HG03565 (cell line): Measurements from ENCODE around the gene GSTA3.
"Not testable (repeated sequence)": the region's sequence is repeated elsewhere in the genome, so short reads cannot be mapped to it uniquely, and the experiment has no call there.

Source experiments
- ATAC-seq: cut with Tn5 transposase; IDR thresholded peaks from one replicate; pipeline ENCODE4 v1.9.1; 2021; ENCODE audit warnings: mild to moderate bottlenecking, moderate library complexity; ENCODE audit not compliant: unreplicated experiment

The GSTA3 gene

DNA sequence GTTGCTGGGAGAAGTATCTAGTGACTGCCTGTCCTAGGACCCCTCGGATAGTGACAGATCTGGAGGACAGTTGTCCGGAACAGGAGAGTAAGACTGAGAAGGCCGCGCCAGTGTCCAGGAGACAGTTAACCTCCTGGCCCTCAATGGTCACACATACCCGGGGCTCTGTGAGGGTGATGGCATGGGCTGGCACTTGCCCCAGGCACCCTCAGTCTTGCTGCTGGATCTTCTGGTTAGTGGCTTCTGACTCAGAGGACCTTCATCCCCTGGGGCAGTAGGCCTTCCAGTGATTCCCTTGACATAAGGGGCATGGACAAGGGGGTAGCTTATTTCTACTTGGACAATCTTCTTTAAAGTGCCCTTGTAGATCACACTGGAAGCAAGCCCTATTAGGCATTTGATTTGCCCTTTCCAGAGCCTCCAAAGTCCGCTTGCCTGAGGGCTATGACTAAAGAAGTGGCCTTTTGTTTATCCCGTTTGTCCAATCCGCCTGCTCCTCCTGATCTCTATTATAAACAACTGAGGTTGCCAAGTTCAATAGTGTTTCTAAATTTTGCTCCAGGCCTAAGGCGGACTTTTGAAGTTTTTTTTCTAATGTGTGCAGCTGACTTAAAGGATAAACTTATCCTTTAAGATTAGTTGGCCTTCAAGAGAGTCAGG, 8.7 kb upstream of the GSTA3 start:
- ATAC-seq = not testable (repeated sequence)

DNA sequence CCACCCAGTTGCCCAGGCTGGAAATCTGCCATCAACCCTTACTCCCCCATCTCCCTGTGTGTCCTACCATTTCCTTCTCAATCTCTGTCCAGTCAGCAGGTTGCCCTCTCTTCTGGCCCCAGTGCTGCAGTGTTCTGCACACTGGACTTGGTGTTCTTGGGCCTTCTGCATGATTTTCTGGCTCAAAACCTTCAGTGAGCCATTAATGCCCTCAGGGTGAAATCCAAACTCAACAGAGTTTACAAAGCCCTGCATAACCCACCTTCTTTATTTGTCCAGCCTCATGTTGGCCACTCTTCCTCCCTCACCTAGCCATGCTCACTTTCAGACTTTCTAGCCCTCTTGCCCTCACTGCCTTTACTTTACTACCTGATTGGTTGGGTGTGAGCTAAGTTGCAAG, 5.0 kb upstream of the GSTA3 start:
- no peak for ATAC-seq

DNA sequence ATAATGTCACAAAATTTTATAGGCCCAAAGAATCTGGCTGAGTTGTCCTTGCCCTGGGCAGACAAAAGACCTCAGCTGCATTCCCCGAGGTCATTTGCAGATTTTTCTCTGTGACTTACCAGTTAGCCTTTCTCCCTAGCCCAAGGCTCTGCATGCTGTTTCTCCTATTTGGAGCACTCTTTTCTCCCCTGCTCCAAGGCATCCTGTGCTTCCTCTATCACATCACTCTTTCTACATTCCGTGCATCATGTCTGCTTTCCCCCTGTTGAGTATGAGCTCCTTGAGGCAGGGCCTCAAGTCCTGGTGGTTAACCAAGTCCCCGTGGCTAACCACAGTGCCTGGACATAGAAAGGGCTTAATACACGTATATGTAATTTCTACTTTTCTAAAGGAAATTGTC, 593 bp upstream of the GSTA3 start:
- ATAC-seq = no peak

DNA sequence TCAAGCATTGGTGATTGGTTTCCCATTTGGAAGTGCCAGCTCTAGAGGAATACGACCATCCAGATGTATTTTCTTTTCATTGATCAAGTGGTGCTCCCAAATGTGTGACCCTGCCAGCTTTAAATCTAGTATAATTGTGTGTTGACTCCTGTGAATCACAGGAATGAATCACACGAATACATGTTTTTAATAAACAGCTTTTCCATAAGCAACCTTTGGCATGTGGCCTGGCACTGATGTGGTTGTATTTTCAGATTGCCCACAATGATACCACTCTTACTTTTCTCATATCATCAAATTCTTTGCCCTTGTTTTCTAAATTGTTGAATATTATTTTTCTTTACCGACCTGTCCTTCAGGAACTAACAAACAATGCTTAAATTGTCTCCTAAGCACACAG, 367 bp downstream of the GSTA3 start:
- no peak for ATAC-seq

DNA sequence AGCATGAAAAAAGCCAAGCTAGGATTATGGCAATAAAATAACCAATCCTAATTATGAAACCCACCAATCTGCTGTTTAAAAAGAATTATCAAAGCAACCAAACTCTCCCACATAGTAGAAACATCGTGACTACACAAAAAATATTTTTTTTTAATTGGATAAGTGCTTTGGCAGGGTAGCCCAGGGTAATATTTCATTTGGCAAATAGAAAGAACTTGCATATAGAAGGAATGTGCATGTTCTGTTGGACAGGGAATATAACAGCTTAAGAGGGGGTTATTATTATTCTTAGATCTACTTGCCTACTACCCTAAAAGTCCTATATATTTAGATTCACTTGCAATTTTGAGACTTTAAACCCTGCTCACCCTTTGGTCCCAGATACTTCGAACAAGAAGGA, 972 bp downstream of the GSTA3 start:
- ATAC-seq = no peak

DNA sequence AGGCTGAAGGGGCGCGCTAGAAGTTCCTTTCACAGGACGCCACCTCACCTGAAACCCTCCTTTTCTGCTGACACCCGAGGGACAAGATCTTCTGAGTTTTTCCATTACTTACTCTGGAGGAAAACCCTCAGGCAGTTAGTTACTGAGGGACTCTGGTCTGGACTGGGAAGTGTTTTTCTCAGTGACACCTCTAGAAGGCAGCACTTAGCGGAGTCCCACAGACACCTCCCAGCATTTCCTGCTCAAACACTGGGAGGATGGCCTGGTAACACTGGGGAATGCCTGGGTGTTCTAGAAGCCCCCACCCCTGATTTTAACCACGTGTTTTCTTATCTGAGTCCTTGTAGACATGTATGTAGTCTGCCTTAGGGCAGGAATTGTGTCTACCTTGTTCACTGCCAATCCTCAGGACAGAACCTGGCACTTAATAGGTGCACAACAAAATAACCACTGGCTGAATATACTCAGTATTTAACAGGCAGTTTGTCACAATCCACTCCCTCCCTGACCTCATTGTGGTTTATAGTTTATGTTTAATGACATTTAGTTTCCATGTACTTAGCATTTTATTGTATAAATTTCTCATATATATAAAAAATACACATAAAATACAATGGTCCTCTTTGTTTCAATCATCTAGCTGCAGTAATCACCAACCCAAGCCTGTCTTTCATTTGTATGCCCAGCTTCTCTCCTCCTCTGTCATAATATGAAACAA, 4.8 kb downstream of the GSTA3 start:
- no peak for ATAC-seq

DNA sequence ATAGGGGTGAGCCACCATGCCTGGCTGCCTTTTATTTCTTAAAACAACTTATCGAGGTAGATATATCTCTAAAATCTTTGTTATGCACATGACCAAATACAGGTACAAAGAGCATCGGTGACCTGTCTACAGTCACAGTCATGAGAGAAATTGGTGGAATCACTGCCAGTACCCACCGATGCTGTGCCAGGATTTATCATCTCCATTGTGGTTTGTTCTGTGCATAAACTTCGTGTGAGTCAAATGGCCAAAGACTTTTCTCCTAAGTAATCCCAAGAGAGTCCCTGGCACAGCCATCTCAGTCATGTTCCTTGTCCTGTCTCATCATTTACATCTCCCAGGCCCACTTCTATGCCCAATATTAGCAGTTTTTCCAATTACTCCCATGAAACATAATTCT, 9.0 kb downstream of the GSTA3 start:
- ATAC-seq = no peak

DNA sequence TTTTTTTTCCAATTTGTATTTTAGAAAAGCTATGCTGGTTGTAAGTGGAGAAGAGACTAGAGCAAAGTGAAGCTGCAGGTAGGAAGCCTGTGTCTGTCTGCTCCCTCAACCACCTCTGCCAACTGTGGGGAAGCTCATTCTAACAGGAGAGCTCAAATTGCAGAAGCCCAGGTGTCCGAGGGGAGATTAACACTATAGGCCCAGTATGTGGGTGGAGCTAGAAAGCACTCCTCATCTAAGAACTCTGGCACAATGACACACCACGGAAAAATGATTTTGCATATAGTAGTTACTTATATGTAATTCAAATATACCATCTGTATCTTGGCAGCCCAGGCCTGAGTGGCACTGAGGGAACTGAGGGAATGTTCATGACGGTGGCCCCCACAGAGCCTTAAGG, 13.7 kb downstream of the GSTA3 start:
- not testable (repeated sequence) for ATAC-seq

DNA sequence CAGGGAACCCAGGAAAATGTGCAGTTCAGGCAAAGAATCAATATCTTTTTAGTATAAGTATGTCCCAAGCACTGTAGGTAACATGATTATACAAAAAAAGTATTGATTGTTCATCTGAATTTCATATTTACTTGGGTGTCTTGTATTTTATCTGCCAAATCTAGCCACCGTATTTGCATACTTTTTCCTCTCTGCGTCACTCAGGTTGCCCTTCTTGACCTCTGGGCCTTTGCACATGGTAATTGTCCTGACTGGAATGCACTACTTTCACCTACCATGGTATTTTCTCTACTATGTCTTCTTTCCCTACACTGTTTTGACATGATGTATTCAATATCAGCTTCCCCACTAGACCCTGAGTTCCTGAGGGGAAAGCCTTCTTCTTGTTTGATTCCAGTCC, 15.2 kb downstream of the GSTA3 start:
- no peak for ATAC-seq

DNA sequence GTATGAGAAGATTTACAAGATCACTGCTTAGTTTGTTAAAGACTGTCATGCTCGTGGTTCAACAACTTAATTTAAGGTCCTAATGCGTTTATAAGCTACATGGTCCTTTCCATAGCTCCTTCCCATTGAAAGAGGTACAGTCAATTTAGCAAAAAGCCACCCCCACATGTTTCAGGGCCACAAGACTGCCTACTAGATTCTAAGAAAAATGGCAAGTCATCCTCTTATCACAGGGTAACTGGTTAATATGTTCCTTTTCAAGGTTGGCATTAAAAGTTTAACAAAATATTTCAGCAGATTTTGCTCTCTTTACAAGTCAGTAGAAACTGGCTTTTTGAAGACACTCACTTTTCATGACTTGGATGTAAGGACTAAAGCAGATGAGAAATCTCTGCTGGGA, 15.7 kb downstream of the GSTA3 start:
- no peak for ATAC-seq

DNA sequence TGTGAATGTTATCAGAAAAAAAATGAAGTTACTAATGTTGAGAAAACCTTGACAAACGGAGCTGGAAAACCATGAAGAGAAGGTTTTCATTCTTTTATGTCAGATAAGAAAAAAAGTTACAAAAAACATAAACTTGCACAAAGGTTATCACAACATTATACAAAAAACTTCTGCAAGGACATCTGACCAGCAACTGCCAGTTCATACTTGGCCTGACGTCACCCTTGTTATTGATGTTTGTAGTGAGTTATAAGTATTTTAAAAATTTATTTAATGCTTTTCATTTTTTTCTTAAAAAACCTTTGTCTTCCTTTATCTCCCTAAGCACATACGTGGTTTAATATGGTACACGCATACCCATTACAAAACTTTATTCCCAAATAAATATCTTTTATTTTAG, 16.3 kb downstream of the GSTA3 start:
- ATAC-seq = no peak

DNA sequence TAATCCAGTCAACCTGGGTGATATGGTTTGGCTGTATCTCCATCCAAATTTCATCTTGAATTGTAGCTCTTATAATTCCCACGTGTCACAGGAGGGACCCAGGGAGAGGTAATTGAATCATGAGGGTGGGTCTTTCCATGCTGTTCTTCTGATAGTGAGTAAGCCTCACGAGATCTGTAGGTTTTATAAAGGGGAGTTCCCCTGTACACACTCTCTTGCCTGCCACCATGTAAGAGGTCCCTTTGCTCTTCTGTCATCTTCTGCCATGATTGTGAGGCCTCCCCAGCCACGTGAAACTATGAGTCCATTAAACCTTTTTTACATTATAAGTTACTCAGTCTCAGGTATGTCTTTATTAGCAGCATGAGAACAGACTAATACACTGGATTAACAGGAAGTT, 19.5 kb downstream of the GSTA3 start:
- no peak for ATAC-seq

DNA sequence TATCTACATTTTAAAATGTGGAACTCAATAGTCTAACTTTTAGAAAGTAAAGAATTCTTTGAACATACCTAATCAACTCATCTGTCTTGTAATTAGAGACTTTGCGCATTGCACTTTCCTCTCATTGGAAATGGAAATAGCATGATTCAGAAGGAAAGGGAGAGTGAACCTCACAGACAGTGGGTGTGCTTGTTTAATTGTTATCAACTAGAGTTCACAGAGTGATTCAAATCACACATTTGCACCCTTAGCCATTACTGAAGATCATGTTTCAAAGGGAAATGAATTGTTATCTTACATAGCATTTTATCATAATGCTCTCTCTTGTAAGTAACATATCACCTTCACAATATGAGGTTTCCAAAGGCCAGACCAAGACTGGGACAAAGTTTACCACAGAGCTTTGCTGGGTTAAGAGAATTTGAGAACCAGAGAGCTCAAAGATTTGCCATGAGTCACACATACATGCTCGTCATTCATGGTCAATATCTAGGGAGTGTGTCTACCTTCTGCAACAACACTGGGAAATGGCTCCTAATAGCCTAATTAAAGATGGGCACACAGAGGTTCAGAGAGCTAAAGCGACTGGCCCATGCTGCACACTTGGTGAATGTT, 21.5 kb downstream of the GSTA3 start:
- no peak for ATAC-seq

DNA sequence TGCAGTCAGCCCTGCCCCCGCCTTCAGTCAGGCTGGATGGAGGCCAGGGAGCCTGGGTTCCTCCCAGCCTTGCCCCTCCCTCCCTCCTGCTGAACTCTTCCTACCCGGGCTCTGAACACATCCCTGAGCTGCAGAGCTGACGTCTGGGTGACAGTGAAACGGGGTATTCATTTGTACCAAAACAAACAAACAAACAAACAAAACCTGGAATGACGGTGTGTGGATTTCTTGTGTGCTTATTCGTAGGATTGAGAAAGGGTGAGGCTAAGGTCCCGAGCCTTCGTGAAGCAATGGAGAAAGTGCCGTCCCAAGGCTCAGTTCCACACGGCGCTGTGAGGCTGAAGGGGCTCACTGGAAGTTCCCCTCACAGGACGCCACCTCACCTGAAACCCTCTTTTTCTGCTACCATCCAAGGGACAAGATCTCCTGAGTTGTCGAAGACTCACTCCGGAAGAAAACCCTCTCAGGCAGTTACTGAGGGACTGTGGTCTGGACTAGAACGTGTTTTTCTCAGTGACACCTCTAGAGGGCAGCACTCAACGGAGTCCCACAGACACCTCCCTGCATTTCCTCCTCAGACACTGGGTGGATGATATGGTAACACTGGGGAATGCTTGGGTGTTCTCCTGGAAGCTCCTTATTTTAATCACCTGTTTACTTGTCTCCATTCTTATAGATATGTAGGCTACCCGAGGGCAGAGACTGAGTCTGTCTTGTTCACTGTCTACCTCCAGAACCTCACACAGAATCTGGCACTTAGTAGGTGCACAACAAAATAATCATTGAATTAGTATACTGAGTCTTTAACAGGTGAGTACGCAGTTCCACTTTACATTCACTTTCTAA, 27.3 kb downstream of the GSTA3 start:
- ATAC-seq = peak; percentile 99

DNA sequence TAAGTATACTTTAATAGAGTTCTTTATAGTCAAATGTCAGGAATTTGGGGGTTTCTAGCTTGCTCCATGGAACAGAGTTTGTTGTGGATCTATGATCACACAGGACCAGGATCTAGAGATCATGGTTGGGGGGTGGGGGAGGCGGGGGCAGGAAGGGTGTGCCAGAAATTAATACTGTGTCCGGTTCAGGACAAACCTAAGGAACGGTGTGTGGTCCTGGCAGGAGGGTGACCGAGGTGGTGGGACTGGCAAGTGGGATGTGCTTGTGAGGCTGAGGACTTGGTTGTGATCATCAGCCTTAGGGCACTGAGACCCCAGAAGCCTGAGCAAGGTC, 27.9 kb downstream of the GSTA3 start:
- ATAC-seq = no peak

DNA sequence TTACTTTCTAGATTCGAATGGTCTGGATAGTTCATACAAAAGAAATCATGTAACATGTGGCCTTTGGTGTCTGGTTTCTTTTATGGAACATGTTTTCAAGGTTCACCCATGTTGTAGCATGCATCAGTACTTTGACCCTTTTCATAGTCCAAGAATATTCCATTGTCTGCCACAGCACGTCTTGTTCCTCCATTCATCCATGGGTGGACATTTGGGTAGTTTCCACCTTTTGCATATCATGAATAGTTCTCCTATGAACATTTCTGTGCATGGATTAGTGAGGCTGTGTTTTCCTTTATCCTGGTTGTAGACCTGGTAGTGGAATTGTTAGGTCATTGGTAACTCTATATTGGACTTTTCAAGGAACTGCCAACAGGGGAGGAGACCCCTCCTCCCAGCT, 31.7 kb downstream of the GSTA3 start:
- no peak for ATAC-seq

DNA sequence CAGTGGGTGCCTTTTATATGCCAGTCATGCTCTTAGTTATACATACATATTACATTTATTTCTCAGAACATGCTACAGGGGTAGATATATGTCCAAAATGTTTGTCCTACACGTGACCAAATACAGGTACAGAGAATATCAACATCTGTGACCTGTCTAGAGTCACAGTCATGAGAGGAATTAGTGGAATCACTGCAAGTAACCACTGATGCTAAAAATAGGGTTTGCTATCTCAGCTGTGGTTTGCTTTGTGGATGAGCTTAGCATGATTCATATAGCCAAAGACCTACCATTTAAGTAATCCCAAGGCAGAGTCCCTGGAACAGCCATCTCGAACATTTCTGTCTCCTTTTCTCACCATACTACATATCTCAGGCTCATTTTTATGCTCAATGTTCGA, 32.3 kb downstream of the GSTA3 start:
- ATAC-seq = no peak

DNA sequence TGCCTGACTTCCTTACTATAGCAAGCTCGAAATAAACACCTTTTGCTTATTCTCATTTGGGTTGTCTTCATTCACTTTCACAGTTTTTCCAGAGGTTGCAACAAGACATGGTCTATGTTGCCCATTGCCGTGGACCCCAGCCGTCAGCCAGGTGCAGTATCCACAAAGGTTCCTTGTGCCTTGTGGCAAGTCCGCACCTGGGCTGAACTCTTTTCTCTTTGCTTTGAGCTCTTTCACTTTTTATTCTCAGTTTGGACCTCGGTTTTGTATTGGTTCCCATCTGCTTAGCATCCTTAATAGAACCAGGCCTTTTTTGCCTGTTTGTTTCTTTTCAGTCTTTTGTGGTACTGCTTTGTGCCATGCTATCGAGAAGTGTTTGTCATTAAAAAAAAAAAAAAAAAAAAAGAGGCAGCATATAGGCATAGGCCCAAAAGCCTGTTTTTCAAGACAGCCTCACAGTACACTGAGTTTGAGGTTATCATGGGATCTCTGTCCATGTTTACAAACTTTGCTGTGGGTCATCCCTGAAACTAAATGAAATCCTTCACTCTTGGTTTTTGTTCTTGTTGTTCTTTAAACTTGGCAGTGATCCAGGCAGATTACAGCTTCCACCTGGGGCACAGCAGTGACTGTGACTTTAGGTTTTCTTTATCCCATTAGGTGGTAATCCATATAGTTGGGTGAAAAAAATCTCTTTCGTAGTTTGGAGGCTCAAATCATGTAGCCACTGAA, 33.3 kb downstream of the GSTA3 start:
- no peak for ATAC-seq

DNA sequence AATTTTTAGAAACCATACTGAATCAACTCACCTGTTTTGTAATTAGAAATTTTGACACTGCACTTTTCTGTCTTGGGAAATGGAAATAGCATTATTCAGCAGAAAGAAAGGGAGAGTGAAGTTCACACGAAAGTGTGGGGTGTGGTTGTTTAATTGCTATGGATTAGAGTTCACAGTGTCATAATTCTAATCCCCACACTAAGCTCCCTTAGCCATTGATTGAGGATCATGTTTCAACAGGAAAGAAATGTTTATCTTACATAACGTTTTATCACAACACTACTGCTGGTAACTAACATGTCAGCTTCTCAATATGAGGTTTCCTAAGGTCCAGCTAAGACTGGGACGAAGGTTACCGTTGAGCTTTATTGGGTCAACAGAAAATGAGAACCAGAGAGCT, 37.5 kb downstream of the GSTA3 start:
- no peak for ATAC-seq

DNA sequence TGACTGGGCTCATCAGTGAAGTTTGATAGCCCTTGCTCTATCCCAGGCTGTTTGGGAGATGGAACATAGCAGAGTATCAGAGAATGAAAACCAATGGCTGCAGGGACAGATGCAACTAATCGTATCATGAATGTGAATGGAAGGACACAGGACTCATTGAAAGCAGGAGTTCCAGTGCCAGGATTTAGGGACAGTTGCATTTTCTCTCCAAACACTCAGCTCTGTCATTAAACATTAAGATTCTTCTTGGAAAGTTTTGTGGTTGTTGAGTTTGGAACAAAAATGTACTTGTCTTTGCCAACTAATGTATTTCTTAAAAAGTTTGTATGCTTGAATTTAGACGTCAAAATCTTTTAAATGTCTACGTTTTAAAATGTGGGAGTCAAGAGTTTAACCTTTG, 37.9 kb downstream of the GSTA3 start:
- no peak for ATAC-seq
